GM12892 (cell line): ENCODE measurements around the gene FGF16.

Source experiments
- POLR2A ChIP-seq: IDR thresholded peaks from 2 replicates; pipeline ENCODE4 v1.6.1; 2011; ENCODE audit warnings: low read depth, low read length, control low read depth
- TAF1 ChIP-seq: IDR thresholded peaks from 2 replicates; pipeline ENCODE4 v1.6.1; 2011; ENCODE audit warnings: low read depth, mild to moderate bottlenecking, control low read depth, low read length, borderline replicate concordance

DNA sequence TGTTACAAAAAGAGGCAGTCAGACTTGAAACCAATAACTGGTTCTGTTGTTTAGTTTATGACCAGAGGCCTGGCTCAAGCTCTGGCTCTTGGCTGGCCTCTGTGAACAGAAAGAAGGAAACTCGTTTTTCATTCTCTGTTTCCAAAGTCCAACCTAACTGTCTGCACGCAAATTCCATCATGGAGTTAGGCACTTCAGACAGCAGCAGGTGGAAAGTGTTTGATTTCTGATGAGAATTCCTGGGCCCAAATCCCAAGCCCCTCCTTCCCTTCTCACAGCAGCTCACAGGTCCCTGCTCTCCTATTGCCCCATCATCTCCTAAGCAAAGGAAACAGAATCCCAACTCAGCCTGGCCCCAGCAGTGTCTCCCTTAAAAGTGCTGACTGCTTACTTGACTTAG, 42.8 kb upstream of the FGF16 start:
- TF ChIP-seq POLR2A (no peak), TAF1 (no peak)
